Astrocyte (in vitro differentiated cells and primary cell): ENCODE measurements around the gene DDO.

Experiments used
- EZH2 ChIP-seq: IDR thresholded peaks from 2 replicates; pipeline ENCODE4 v1.6.1; 2012; ENCODE audit warnings: mild to moderate bottlenecking, low read length, inconsistent platforms; ENCODE audit not compliant: insufficient read depth
- TF ChIP-seq, protein P1 (sequence below): IDR thresholded peaks from 2 replicates; pipeline ENCODE4 v1.5.1; 2011; ENCODE audit warnings: low read depth, mild to moderate bottlenecking, inconsistent platforms, low read length, moderate library complexity; ENCODE audit not compliant: insufficient read depth

DNA sequence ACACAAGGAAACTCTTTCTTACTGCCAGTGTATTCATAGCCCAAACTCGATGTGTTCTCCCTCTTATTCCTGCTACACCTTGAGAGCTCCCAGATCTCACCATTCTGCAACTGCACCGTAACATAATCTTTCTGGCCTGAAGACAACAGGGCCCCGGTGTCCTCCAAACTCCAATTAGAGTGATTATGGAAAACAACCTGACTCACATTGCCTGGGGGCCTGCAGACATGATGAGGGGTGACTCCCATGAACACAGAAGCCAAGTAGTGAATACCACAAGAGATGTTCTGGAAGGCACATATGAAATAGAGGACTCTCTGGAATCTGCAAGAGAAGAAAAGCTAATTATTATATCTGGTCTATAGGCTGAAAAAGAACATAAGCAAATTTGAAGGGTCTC, 41.3 kb upstream of the DDO start:
- TF ChIP-seq, protein P1, sequence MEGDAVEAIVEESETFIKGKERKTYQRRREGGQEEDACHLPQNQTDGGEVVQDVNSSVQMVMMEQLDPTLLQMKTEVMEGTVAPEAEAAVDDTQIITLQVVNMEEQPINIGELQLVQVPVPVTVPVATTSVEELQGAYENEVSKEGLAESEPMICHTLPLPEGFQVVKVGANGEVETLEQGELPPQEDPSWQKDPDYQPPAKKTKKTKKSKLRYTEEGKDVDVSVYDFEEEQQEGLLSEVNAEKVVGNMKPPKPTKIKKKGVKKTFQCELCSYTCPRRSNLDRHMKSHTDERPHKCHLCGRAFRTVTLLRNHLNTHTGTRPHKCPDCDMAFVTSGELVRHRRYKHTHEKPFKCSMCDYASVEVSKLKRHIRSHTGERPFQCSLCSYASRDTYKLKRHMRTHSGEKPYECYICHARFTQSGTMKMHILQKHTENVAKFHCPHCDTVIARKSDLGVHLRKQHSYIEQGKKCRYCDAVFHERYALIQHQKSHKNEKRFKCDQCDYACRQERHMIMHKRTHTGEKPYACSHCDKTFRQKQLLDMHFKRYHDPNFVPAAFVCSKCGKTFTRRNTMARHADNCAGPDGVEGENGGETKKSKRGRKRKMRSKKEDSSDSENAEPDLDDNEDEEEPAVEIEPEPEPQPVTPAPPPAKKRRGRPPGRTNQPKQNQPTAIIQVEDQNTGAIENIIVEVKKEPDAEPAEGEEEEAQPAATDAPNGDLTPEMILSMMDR = no peak
- no peak for TF ChIP-seq EZH2
